NCI-H1417 (cell line): ENCODE measurements around the gene RECK.
"Not testable (repeated sequence)": the region's sequence is repeated elsewhere in the genome, so short reads cannot be mapped to it uniquely, and the experiment has no call there.

ENCODE experiments used
- DNase-seq, 3 experiments: peaks; one replicate each; lab custom pipeline; 2025; lab: John Stamatoyannopoulos, UW

The RECK gene

GRCh38 chr9:36056896-36057295, 20.2 kb downstream of the RECK start:
- DNase-seq, result peak in 1 of 3 experiments; percentile 23

GRCh38 chr9:36063804-36064447, 27.2 kb downstream of the RECK start:
- DNase-seq, result no peak

DNA sequence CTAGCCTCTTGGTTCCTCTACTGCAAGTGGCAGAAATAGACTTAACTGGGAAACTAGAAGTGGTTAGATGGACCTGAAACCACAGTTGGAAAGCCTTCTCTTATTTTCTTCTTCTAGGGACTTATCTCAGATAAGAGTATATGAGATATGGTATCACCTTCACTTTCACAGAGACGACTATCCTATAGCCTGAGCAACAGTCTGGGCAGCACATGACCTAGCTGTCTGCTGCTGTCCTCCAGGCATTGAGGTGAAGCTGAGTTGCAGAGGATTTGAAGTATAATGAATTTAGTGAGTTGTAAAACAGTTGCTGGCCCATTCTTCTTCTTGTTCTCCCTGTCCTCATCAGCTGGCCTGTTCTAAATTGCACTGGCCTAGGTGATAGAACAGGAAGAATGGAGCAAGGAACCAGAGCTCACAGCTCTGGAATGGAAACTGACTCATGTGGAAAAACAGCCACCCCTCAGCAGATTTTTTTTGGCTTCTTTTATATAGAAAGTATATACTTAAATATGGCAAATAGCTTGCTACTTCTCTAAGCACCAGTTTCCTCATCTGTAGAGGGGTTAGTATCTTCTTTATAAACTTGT, 27.8 kb downstream of the RECK start:
- no peak for DNase-seq

GRCh38 chr9:36074055-36074454, 37.3 kb downstream of the RECK start:
- no peak for DNase-seq

DNA sequence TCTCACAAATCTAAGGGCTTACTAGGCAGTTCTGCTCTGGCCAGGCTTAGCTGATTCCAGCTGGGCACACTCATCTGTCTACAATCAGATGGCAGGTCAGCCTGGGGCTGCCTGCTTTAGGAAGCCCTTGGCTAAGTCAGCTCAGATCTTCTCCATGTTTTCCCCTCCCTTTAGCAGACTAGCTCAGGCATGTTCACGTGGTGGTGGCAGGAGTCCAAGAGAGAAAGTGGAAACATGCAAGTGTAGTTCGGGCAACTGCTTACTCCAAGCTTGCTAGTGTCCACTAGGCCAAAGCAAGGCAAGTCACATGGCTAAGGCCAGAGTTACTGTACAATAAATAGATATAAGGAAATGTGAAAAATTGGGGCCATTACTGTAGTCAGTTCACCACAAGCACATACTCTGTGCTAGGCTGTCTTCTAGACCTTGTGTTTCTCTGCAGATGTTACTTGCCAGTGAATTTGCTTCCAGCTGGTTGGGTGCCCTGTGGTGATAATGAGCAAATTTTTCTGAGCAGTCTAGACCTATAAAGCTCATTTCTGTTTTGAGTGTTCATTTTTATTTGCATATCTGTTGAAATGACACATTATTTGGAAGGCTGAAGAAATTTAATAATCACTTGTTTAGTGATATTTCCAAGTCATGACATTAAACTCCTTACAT, 38.3 kb downstream of the RECK start:
- DNase-seq, result peak in 1 of 3 experiments; percentile 43

- no peak for DNase-seq
Measured at GRCh38 chr9:36078051-36078450, 41.3 kb downstream of the RECK start.

DNA sequence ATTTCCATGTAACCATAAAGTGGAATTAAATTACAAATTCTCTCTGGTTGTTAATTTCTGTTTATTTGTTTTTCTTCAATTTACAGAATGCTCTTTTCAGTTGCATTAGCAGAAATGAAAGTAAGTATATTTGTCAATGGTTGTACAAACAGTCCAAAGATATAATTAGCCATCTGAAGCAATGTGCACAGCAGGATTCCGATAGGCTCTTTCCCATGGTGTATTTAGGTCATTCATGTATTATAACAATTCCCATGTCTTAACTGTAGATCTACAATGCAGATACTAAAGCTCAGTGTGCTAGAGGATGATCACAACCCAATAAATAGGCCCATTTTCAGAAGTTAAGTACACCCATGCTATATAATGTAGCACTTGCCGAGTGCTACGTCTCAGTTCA, 43.8 kb downstream of the RECK start:
- DNase-seq, result peak in 1 of 3 experiments; percentile 38

- no peak for DNase-seq
Measured at GRCh38 chr9:36082931-36083330, 46.2 kb downstream of the RECK start.

GRCh38 chr9:36086442-36086841, 49.7 kb downstream of the RECK start:
- DNase-seq, result no peak

- not testable (repeated sequence) for DNase-seq
Measured at GRCh38 chr9:36087054-36087453, 50.3 kb downstream of the RECK start.

- no peak for DNase-seq
Measured at GRCh38 chr9:36088020-36088419, 51.3 kb downstream of the RECK start.

DNA sequence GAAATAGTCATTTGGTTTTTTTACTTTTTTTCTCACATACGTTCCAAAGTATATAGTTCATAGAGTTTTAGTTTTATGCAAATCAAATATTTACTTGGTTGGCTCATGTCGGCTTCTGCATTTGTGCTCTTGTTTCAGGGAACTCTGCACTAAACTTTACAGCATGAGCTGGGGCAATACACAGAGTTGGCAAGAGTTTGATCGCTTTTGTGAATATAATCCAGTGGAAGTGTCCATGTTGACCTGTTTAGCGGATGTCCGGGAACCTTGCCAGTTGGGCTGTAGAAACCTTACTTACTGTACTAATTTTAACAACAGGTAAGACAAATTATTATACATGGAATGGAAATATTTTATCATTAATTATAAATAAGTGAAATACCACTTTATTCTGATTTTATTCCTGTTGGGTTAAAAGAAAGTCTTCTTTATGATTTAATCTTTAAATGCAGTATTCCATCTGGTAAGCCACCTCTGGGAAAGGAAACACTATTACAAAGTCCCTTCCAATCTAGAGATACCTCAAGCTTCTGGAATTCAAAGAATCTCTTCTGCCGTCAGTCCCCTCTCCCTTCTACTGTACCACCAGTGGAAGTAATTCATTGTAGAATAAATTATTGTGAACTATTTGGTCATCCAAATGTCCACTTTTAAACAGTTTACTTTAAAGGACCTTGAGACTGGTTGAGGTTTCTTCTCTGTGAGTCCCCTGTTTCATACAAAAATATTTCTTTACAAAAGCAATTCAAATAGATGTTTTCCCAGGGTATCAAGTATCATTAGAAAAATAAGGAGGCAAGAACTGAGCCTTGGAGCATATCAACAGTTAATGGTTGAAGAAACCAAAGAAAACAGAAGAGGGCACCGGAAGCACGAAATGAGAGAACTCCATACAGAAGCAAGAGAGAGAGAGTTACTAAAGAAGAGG, 54.6 kb downstream of the RECK start:
- no peak for DNase-seq

- DNase-seq, result no peak
Measured at GRCh38 chr9:36092014-36092413, 55.3 kb downstream of the RECK start.

DNA sequence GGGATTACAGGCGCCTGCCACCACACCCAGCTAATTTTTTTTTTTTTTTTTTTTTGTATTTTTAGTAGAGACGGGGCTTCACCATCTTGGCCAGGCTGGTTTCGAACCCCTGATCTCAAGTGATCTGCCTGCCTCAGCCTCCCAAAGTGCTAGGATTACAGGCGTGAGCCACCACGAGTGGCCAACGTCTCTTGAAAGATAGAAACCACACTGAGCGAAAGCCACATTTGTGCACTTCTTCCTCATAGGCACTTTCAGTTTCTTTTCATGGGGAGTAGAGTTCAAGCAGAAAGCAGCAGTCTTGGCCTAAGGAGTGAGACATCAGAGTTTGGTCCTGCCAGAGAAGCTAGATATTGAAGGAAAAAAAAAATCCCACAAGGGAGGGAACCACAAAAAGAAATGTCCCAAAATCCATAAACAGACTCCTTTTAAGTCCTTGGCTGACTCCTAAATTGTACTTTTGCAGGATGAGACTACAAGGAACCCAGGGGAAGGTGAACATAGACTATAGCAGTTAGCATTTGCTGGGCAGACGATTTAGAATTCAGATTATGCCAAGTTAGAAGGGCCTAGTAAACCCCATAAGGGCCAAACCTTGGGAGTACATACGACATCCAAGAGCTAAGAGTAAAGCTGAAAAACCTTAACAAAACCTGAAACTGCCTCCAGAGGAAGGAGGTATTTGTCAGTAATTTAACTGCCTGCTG, 55.9 kb downstream of the RECK start:
- DNase-seq, result no peak

- DNase-seq, result no peak
Measured at GRCh38 chr9:36093384-36093783, 56.7 kb downstream of the RECK start.

DNA sequence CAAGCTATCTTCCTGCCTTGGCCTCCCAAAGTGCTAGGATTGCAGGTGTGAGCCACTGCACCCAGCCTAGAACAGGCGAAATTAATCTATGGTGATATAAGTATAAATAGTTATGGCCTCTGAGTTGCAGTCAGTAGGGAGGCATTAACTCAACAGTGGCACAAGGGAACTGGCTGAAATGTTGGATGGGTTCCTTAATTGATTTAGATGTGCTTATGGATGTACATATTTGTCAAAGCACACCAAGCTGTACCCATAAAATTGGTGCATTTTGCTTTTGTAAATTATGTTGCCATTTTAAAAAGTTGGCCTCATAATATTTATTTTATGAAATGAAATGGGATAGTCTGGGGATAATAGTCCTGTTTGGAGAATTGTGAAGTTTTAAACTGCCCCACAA, 63.0 kb downstream of the RECK start:
- DNase-seq, result no peak

GRCh38 chr9:36100532-36100931, 63.8 kb downstream of the RECK start:
- no peak for DNase-seq

DNA sequence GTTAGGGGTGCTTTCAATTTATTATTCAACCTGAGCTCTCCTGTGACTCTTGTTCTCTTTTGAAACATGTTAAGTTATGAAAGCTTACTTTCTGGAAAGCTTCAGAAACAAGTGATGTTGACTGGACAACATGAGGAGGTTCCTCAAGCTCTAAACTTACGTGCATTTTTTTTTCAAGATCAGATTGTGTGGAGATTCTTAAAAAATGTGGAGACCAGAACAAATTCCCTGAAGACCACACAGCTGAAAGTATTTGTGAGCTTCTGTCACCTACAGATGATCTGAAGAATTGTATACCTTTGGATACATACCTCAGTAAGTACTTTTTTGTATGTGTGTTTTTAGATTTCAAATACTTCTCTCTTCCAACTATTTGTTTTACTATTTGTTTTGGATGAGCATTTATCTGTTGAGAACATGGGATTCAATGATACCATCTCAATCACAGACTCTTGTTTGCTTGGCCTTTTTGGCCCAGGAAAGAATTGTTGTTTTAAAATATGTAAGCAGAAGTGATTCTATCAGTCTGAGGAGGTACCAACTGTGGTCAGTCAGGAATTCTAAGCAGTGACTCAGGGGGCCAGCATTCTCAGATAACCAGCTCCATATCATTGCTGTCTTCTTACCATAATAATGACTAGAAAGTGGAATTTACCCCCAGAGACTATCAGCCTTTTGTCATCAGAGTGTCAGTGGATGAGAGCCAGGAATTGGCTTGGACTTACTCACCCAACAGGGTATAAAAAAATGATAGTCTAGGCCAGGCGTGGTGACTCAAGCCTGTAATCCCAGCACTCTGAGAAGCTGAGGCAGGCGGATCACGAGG, 65.4 kb downstream of the RECK start:
- no peak for DNase-seq

GRCh38 chr9:36102742-36103495, 66.2 kb downstream of the RECK start:
- peak; percentile 35 to 75 (median 49) for DNase-seq

DNA sequence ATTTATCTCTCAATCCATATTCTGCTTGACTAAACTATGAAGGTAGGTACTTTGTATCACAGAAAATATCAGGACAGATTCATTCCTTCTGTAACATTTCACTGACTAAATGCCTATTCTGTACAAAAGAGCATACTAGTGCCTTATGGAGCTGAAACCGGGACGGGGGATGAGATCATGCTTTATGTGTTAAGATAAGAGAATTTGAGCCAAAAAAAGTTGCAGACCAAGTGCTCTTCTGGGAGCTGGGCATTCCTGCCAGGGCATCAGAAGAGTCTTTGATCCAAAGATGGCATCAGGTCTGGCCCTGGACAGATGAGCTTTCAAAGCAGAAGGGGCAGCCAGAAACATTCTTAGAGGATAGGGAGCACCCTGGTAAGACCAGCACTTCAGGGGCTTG, 72.4 kb downstream of the RECK start:
- DNase-seq, result no peak
